ENCODE data around the gene POGZ.

POGZ gene

DNA sequence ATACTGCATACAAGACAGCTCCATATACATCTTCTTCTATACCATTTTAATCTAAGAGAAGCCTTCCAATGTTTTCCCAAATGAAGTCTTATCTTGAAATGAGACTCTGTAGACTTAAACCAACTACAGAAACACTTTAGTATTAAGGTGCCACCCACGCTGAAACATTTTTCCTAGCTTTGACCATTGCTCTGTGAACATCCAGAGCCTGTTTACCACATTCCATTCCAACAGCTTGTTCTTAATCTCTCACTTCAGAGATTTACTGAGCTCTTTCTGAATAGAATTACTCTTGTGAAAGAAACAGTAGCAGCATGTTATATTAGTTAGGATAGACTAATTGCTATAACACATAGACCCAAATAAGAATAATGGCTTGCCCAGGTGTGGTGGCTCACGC lies 19.6 kb upstream of the POGZ start:
- Histone ChIP-seq H3K4me3 (ENCODE audit: insufficient read depth, low read length, poor library complexity, severe bottlenecking) (no peak overlapping the region), H3K4me2 (ENCODE audit: low read depth, low read length, poor library complexity, severe bottlenecking) (no peak overlapping the region), H3K9me2 (replicated peaks; ENCODE audit: insufficient read depth, low read length) (no peaks in the 10 kb centered on the region), H3K36me3 (ENCODE audit: low read length) (no peaks in the 10 kb centered on the region), H3K27ac (ENCODE audit: low read depth, low read length) (no peak overlapping the region), H3K9ac (ENCODE audit: low read length) (no peak overlapping the region), H3K9me3 (ENCODE audit: insufficient read depth, low read length) (0 out of 2 replicates have a peak, but pooled peaks cover 8% of the 10 kb centered on the region), H2AFZ (ENCODE audit: low read depth, low read length, severe bottlenecking) (no peak overlapping the region), H3F3A (ENCODE audit: insufficient read depth) (no peaks in the 10 kb centered on the region), H4K20me1 (ENCODE audit: low read depth, low read length) (no peaks in the 10 kb centered on the region), H3K27me3 (ENCODE audit: low read length) (no peaks in the 10 kb centered on the region; the same call in 1 of the 2 replicates), H3K79me2 (ENCODE audit: insufficient read depth, low read length) (no peaks in the 10 kb centered on the region)
- no peak for TF ChIP-seq EZH2phosphoT487 (conservative IDR thresholded peaks at IDR 0.05; ENCODE audit: low read length)
- TF ChIP-seq, protein P1, sequence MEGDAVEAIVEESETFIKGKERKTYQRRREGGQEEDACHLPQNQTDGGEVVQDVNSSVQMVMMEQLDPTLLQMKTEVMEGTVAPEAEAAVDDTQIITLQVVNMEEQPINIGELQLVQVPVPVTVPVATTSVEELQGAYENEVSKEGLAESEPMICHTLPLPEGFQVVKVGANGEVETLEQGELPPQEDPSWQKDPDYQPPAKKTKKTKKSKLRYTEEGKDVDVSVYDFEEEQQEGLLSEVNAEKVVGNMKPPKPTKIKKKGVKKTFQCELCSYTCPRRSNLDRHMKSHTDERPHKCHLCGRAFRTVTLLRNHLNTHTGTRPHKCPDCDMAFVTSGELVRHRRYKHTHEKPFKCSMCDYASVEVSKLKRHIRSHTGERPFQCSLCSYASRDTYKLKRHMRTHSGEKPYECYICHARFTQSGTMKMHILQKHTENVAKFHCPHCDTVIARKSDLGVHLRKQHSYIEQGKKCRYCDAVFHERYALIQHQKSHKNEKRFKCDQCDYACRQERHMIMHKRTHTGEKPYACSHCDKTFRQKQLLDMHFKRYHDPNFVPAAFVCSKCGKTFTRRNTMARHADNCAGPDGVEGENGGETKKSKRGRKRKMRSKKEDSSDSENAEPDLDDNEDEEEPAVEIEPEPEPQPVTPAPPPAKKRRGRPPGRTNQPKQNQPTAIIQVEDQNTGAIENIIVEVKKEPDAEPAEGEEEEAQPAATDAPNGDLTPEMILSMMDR (IDR thresholded peaks at IDR 0.05; ENCODE audit: insufficient read depth, low read length, poor library complexity, severe bottlenecking), result no peak

DNA sequence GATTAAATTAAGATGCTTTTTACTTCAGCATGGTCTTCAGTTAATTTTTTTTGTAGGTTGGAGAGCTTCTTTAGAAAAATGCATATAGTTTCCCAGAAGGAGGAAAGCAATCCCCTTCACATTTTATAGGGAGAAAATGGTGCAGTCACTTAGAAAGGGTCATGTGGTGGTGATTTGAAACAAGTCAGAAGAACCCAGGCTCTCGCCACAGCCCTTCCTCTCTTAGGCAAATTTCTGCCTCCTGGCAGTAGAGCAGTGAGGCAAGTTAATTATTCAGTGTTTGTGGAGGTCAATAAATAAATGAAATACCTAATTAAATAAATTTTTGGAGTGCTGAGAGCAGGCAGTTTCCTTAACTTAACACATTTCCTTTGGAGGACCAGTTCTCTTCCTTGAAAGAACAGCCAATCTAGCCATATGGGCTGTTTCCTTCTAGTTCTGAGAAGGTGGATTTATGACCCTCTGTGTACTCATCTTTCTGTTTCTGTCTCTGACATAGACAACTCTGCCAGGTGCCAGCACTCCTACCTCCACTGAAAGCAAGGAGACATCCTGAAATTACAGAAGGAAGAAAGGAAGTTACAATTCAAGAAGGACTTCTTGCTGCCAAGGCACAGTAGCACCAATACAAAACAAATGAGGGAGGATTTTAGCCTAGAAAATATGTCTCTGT lies 19.0 kb upstream of the POGZ start:
- no peaks in the 10 kb centered on the region for H3K79me2 ChIP-seq (ENCODE audit: insufficient read depth, low read length)
- no peak overlapping the region for H3K9ac ChIP-seq (ENCODE audit: low read length)
- H3F3A ChIP-seq (ENCODE audit: insufficient read depth), result no peaks in the 10 kb centered on the region
- H3K36me3 ChIP-seq (ENCODE audit: low read length), result no peaks in the 10 kb centered on the region
- no peak overlapping the region for H3K4me2 ChIP-seq (ENCODE audit: low read depth, low read length, poor library complexity, severe bottlenecking)
- no peaks in the 10 kb centered on the region for H3K9me2 ChIP-seq (replicated peaks; ENCODE audit: insufficient read depth, low read length)
- H4K20me1 ChIP-seq (ENCODE audit: low read depth, low read length), result no peaks in the 10 kb centered on the region
- TF ChIP-seq EZH2phosphoT487 (conservative IDR thresholded peaks at IDR 0.05; ENCODE audit: low read length), result no peak
- TF ChIP-seq, protein P1 (IDR thresholded peaks at IDR 0.05; ENCODE audit: insufficient read depth, low read length, poor library complexity, severe bottlenecking), result no peak
- H3K9me3 ChIP-seq (ENCODE audit: insufficient read depth, low read length), result 0 out of 2 replicates have a peak, but pooled peaks cover 8% of the 10 kb centered on the region
- H3K4me3 ChIP-seq (ENCODE audit: insufficient read depth, low read length, poor library complexity, severe bottlenecking), result no peak overlapping the region
- H3K27me3 ChIP-seq (ENCODE audit: low read length), result no peaks in the 10 kb centered on the region; the same call in 1 of the 2 replicates
- no peak overlapping the region for H3K27ac ChIP-seq (ENCODE audit: low read depth, low read length)
- H2AFZ ChIP-seq (ENCODE audit: low read depth, low read length, severe bottlenecking), result no peak overlapping the region

DNA sequence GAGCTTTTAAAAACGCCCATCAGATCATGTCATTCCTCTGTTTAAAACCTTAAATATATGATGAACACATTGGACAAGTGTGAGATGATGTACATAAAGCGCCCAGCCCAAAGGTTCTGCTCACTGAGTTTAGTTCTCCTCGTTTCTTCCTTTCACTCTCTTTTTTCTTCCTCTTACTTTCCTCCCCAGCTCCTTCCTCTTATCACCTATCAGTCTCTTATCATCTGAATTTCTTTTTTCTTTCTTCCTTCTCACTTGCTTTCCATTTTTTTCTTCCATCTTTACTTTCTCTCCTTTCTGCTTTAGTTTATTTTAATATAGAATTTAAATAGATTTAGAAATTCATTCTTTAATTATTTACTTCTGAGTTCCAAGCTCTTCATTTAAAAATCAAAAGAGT lies 17.8 kb upstream of the POGZ start:
- no peaks in the 10 kb centered on the region for H3K36me3 ChIP-seq (ENCODE audit: low read length)
- H2AFZ ChIP-seq (ENCODE audit: low read depth, low read length, severe bottlenecking), result no peak overlapping the region
- H3K9me2 ChIP-seq (replicated peaks; ENCODE audit: insufficient read depth, low read length), result no peaks in the 10 kb centered on the region
- H3K9me3 ChIP-seq (ENCODE audit: insufficient read depth, low read length), result 0 out of 2 replicates have a peak, but pooled peaks cover 7% of the 10 kb centered on the region
- no peaks in the 10 kb centered on the region for H4K20me1 ChIP-seq (ENCODE audit: low read depth, low read length)
- H3K27ac ChIP-seq (ENCODE audit: low read depth, low read length), result no peak overlapping the region
- TF ChIP-seq EZH2phosphoT487 (conservative IDR thresholded peaks at IDR 0.05; ENCODE audit: low read length), result no peak
- TF ChIP-seq, protein P1 (IDR thresholded peaks at IDR 0.05; ENCODE audit: insufficient read depth, low read length, poor library complexity, severe bottlenecking), result no peak
- H3K79me2 ChIP-seq (ENCODE audit: insufficient read depth, low read length), result no peaks in the 10 kb centered on the region
- no peaks in the 10 kb centered on the region; the same call in 1 of the 2 replicates for H3K27me3 ChIP-seq (ENCODE audit: low read length)
- no peak overlapping the region for H3K4me2 ChIP-seq (ENCODE audit: low read depth, low read length, poor library complexity, severe bottlenecking)
- no peaks in the 10 kb centered on the region for H3F3A ChIP-seq (ENCODE audit: insufficient read depth)
- H3K9ac ChIP-seq (ENCODE audit: low read length), result no peak overlapping the region
- H3K4me3 ChIP-seq (ENCODE audit: insufficient read depth, low read length, poor library complexity, severe bottlenecking), result no peak overlapping the region
